Measurements from ENCODE around the gene AUTS2.

The AUTS2 gene

GRCh38 chr7:70793821-70794220 lies 1195.5 kb downstream of the AUTS2 start:
- H3K4me3 ChIP-seq (ENCODE audit: low read depth, low read length) = no peak overlapping the region
- TF ChIP-seq, protein P1, sequence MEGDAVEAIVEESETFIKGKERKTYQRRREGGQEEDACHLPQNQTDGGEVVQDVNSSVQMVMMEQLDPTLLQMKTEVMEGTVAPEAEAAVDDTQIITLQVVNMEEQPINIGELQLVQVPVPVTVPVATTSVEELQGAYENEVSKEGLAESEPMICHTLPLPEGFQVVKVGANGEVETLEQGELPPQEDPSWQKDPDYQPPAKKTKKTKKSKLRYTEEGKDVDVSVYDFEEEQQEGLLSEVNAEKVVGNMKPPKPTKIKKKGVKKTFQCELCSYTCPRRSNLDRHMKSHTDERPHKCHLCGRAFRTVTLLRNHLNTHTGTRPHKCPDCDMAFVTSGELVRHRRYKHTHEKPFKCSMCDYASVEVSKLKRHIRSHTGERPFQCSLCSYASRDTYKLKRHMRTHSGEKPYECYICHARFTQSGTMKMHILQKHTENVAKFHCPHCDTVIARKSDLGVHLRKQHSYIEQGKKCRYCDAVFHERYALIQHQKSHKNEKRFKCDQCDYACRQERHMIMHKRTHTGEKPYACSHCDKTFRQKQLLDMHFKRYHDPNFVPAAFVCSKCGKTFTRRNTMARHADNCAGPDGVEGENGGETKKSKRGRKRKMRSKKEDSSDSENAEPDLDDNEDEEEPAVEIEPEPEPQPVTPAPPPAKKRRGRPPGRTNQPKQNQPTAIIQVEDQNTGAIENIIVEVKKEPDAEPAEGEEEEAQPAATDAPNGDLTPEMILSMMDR (IDR thresholded peaks at IDR 0.05; ENCODE audit: borderline replicate concordance, insufficient read depth, low read depth, low read length) = no peak

DNA sequence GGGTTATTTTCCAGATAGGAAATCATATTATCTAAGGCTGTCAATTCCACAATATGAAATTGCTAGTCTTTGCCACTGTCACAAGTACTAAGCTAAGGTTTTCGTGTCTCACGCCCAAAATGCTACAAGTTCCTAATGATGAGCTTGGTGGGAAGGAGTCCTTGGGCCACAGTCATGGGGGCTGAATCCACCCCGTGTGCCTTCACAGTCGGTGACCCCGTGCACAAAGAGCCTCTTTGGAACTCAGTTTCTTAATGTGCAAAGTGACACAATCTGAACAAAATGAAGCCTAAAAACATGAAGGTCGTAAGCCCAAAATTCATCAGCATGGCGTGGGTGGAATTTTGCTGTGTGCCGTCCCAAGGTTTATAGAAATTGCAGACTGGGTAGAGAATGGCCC lies 1196.7 kb downstream of the AUTS2 start:
- H3K4me3 ChIP-seq (ENCODE audit: low read depth, low read length) = no peak overlapping the region
- TF ChIP-seq, protein P1 (IDR thresholded peaks at IDR 0.05; ENCODE audit: borderline replicate concordance, insufficient read depth, low read depth, low read length) = no peak

DNA sequence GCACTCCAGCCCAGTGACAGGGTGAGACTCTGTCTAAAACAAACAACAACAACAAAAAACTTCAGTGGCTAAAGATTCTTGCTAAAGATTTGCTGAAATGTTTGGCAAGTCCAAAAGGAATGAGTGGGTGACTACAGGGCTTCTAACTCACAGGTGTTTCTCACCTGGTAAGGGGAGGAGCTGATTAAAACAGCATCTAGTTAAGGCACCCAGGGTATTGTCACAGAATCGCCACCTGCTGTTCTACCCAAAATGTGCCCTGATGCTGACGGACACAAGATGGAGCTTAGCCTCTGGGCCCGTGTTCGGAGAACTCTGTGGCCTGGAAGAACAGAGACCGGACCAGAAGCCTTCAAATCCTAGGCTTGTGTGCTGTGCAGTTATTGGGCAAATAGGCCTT lies 1197.7 kb downstream of the AUTS2 start:
- TF ChIP-seq, protein P1 (IDR thresholded peaks at IDR 0.05; ENCODE audit: borderline replicate concordance, insufficient read depth, low read depth, low read length) = no peak
- H3K4me3 ChIP-seq (ENCODE audit: low read depth, low read length) = no peak overlapping the region

GRCh38 chr7:70797109-70797514 lies 1198.8 kb downstream of the AUTS2 start:
- TF ChIP-seq, protein P1 (IDR thresholded peaks at IDR 0.05; ENCODE audit: borderline replicate concordance, insufficient read depth, low read depth, low read length) = no peak
- H3K4me3 ChIP-seq (ENCODE audit: low read depth, low read length) = no peak overlapping the region

DNA sequence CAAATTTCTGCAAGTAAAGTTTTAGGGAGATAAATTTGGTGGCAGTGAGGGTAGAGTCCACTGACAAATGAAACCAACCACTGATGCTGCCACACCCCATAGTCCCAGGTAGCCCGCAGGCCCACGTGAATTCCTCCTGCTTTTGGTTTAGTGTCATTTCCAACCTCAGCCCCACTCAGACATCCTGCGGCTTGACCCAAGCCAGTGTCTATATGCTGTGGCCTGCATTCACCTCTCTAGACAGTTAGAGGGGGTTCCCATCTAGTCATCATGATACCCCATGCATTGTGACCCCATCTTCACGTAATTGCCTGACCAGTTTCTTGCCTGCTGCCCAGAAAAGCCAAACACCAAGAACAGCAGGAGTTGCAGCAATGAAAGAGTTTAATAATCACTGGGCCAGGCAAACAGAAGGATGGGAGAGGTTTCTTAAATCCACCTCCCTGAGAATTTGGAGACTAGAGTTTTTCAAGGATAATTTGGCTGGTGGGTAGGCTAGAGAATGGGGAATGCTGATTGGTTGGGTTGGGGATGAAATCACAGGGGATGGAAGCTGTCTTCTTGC lies 1201.6 kb downstream of the AUTS2 start:
- H3K4me3 ChIP-seq (ENCODE audit: low read depth, low read length) = no peak overlapping the region
- TF ChIP-seq, protein P1 (IDR thresholded peaks at IDR 0.05; ENCODE audit: borderline replicate concordance, insufficient read depth, low read depth, low read length) = no peak

GRCh38 chr7:70805360-70805759 lies 1207.1 kb downstream of the AUTS2 start:
- H3K4me3 ChIP-seq (ENCODE audit: low read depth, low read length) = no peak overlapping the region
- TF ChIP-seq, protein P1 (IDR thresholded peaks at IDR 0.05; ENCODE audit: borderline replicate concordance, insufficient read depth, low read depth, low read length) = no peak

- TF ChIP-seq, protein P1 (IDR thresholded peaks at IDR 0.05; ENCODE audit: borderline replicate concordance, insufficient read depth, low read depth, low read length) = no peak
- H3K4me3 ChIP-seq (ENCODE audit: low read depth, low read length) = no peak overlapping the region
Observed at GRCh38 chr7:70807650-70808049, 1209.4 kb downstream of the AUTS2 start.

Data from GM12875 (cell line).